GM21367 (cell line): ENCODE measurements around the gene ESR2.
"Not testable (repeated sequence)": the region's sequence is repeated elsewhere in the genome, so short reads cannot be mapped to it uniquely, and the experiment has no call there.

Source experiments
- ATAC-seq: cut with Tn5 transposase; IDR thresholded peaks from one replicate; pipeline ENCODE4 v1.9.1; 2021; ENCODE audit not compliant: unreplicated experiment

Gene ESR2

GRCh38 chr14:64225151-64225757 is 68.9 kb downstream of the ESR2 start:
- ATAC-seq = no peak

DNA sequence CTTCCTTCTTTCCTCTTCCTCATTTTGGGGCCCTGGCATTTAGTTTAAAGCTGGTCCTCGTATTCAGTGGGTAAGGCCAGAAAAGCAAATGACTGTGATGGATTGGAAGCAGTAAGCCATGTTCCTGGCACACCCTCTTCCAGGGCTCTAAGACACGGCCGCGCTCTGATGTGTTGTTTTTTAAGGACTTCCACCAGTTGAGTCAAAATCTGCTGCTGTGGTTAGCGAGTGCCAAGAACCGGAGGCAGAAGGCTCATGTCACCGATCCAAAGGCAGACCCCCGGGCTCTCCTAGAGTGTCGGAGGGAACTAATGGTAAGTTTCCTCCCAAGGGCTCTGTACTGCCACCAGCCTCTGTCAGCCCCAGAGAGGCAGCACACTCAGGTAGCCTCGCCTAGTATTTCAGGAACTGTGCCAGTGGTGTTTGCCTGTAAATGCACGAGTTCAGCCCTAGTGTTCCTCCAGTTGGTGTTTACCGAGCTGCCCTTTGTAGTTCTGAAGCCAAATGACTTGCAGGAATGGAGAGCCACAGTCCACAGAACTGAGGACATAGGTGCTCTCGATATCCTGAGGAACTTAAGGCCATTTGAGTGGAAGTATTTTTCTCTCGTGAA is 72.7 kb downstream of the ESR2 start:
- no peak for ATAC-seq

DNA sequence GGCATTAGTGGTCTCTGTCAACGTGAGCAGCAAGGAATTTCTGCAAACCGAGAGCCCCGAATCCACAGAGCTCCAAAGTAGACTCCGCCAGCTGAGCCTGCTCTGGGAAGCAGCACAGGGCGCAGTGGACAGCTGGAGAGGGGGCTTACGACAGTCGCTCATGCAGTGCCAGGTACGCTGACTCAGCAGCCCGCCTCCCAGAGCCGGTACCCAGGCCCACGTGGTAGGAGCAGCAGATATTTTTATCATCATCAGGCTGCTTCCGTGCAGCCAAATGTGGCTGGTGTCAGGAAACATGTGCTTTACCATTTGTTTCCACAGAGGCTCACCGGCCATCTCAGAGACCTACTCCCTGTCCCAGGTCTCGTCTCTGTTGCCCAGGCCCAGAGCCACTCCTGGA is 73.7 kb downstream of the ESR2 start:
- ATAC-seq = no peak

DNA sequence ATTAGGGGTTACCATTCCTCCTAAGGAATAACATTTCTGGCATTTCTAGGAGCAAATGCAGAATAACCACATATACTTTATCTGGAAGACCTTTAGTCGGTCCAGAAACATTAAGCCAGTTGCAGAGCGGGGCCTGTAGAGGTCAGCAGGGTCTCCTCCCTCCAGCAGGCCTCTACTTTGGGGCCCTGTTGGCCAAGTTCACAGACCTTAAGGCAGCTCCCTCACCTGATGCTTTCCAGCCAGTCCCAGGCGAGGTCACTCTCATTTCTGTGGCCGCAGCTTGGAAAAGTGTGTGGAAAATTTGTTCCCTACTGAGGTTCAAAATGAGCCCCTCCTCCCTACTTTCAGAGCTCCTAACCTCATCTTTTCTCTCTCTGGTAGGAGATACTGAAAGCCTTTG is 74.1 kb downstream of the ESR2 start:
- no peak for ATAC-seq

DNA sequence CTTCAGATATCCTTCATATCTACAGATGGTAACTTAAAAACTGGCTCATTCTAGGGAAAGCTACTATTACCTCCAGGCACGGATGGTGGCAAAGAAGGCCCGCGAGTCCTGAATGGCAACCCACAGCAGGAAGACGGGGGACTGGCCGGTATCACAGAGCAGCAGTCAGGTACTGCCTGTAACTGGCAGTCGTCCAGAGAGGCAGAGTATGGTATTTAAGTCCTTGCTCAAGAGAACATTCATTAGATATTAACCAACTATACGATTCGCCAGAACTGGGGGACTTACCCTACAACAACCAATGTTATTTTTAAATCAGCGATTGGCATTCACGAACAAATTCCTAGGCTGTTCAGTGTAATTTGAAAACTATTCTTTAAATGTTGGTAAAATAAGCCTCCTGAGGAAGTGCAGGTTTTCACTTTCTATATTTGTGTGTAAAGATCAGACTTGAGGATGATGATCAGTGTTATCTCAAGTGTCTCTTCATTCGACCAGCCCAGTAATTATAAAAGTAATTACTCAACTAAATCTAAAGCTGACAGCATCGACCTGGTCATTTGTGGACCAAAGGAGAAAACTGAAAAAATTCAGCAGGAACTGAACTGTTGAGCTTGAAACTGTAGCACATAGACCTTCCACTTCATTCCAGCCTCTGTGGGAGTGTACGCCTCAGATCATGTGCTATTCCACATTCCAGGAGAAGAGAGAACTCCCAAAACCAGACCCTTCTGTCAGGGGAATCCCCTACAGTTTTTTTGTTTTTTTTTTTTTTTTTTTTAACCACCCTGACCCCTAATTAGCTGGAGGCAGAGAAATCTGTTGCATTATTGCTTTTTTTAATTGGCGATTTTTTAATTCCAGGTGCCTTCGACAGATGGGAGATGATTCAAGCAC is 75.6 kb downstream of the ESR2 start:
- no peak for ATAC-seq

GRCh38 chr14:64217834-64218233 is 76.3 kb downstream of the ESR2 start:
- no peak for ATAC-seq

DNA sequence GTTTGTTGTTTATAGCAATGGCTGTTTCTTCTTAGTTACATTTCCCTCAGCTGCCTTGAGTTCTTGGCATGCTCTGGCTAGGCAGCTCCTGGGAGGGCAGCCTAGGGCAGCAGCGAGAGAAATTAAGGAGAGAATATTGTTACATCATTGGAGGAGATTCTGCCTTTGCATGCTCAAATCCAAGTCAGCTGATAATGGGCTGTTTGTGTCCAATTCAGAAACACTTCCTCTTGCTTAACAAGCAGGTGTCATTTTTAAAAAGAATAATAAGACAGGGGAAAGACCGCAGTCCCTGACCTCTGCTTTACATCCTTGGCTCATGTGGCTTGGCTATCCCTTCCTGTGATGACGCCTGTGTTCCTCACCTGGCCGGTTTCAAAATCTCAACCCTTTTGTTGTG is 76.9 kb downstream of the ESR2 start:
- no peak for ATAC-seq

GRCh38 chr14:64215978-64216377 is 78.2 kb downstream of the ESR2 start:
- ATAC-seq = no peak

- no peak for ATAC-seq
These were observed 78.9 kb downstream of the ESR2 start for GRCh38 chr14:64215274-64215673.

GRCh38 chr14:64213853-64214570 is 80.2 kb downstream of the ESR2 start:
- ATAC-seq = no peak

GRCh38 chr14:64213086-64213485 is 81.1 kb downstream of the ESR2 start:
- no peak for ATAC-seq

DNA sequence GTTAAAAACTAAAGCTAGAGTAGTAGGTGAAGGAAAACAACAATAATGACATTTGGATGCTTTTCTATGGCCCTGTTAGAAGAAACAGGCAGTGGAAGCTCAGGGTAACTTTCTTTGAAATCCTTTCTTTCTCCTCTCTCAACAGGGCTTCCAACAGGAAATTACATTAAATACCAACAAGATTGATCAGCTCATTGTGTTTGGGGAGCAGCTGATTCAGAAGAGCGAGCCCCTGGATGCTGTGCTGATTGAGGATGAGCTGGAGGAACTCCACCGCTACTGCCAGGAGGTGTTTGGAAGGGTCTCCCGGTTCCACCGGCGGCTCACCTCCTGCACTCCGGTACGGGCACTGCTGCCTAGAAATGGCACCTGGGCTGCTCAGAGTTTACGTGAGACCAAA is 81.5 kb downstream of the ESR2 start:
- ATAC-seq = no peak

DNA sequence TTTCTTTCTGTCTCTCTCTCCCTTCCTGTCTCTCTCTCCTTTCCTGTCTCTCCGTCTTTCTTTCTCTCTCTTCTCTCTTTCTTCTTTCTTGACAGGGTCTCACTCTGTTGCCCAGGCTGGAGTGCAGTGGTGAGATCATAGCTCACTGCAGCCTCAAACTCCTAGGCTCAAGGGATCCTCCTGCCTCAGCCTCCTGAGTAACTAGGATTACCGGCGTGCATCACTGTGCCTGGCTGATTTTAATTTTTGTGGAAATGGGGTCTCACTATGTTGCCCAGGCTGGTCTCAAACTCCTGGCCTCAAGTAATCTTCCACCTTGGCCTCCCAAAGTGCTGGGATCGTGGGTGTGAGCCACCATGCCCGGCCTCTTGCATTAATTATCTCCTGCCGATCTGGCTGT is 83.3 kb downstream of the ESR2 start:
- not testable (repeated sequence) for ATAC-seq

- ATAC-seq = no peak
These were observed 84.0 kb downstream of the ESR2 start for GRCh38 chr14:64210216-64210615.

GRCh38 chr14:64209444-64210131 is 84.6 kb downstream of the ESR2 start:
- ATAC-seq = peak; percentile 79

DNA sequence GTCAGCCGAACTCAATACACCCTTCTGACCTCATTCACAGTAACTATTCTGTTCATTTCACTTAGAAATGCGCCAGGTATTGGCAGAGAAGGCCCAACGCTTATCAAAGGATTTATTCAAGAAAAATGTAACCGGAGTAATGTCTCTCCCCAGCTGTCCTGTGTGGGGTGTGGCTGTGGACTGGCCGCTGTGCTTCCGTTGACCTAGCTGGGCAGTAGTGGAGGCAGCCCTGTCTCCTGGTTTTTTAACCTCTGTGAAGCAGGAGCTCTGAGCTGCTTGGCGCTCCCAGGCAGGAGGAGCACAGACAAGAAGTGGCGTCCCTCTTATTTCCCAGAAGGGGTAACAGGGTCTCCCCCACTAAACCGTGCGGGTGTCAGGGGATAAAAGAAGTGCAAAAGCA is 85.2 kb downstream of the ESR2 start:
- no peak for ATAC-seq

GRCh38 chr14:64208261-64208660 is 85.9 kb downstream of the ESR2 start:
- ATAC-seq = no peak

GRCh38 chr14:64203366-64204006 is 90.7 kb downstream of the ESR2 start:
- ATAC-seq = no peak

GRCh38 chr14:64202716-64203115 is 91.5 kb downstream of the ESR2 start:
- no peak for ATAC-seq

DNA sequence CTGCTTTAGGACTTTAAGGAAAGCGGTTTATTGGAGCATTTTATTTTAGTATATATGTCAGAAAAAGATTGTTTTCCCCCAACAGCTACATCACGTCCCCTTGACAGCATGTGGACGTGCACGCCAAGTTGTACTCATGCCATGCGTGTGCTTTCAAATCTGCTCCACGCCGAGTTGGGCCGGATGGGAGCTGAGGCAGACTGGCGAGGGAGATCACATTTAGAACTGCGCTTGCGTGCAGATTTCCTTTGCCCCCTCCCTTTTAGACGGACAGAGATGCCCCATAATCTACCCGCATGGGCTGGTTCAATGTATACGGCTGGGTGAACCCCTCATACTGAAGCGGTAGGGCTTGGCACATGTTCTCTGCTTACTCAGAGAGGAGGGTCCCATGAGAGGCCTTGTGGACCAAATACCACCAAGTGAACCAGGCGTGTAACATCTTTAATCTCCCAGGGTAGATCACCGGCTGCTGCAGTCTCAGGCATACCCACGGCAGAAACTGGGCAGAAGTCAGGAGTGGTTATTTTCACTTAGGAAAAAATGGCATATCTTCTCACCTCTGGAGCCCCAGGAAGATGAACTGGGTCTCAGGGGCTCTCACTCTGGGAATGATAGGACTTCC is 92.1 kb downstream of the ESR2 start:
- ATAC-seq = no peak
